Stimulated activated CD4-positive, alpha-beta T cell treated with anti-CD3 and anti-CD28 coated beads, Interleukin-12 subunit alpha, Interleukin-12 subunit beta, amount 100 ng/mL, for 4 hours (primary cell): ENCODE data around the gene CFAP70.

ENCODE experiments used
- DNase-seq: peaks from one replicate; pipeline ENCODE4 v3.0.0-alpha.2; 2020

The CFAP70 gene

DNA sequence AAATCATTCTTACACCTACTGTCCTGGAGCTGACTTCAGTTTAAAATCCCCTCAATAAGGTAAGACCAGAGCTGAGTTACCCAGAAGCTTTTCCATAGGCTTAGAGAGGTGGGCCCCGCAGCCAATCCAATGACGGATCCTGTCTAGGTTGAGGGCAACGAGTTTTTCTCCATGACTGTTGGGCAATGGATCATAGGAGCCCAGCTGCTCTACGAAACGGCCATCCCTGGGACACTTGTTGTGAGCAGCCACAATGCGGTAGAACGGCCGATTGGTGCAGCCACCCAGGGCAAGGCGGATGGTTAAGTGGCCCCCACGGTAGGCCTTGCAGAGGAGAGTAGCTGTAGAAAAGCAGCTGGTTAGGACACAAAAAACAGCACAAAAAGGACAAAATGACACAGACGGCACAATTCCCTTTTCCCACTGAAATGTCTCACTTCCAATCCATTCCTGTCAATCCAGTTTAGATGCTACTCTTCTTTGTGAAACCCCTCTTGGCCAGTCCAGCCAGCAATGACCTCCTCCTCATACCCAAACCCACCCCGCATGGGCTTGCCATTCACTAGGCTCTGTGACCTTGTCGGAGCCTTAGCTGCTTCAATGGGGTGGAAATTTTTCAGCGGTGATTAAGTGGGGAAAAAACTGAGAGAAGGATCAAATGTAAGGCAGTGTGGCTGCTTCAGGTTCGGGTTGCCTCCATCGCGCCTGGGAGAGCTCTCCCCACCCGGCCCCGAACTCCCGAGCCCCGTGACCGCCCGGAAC lies 106.8 kb downstream of the CFAP70 start:
- DNase-seq: no peak

DNA sequence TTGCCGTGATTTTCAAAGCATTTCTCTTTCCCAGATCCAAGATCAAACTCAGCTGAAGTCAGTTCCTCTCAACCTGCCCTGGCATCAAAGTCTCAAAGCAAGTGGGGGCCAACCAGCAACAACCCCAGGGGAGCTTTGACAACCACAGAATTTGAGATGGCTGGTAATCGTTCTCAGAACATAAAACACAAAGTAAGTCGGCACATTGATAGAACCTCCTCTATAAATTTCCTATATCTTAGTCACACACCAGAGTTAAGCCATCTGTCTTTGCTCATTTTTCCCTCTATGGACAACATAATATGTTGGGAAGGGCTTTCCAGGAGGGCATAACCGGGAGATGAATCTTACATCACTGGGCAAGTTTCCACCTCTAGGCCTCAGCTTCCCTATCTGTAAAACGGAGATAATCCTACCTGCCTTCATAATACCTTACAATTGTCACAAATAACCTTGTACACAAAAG lies 110.4 kb downstream of the CFAP70 start:
- DNase-seq: no peak

DNA sequence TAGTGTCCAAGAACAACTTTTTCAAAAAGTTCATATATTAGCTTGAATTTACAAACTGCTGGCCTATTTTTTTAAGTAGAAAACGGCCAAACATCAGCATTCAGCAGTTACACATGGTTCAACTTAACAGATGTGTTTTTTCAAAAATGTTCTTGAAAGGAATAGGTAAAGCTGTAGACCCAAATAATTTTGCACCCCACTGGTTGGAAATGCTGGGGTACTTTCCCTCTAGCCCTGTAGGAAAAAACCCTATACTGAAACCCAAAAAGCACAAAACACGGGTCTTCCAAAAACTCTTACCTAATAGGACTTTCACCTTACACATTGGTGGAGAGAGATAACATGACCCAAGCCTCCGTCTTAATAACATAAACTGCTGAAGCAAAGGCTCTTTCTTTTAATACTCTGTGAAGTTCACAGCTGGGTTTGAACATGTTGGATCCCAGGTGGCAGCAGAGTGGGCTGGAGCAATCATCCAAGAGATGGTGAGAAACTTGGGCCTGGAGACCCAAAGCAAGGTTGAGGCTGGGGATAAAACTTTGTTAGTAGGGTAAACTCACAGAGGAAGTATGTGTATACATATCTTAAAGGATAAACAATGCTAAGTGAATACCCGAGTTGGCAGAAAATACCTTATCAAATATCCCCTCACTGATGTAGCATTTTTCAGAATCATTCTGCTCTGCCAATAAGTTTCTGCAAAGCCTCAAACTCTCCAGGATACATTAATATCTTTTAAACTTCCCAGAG lies 111.0 kb downstream of the CFAP70 start:
- no peak for DNase-seq

DNA sequence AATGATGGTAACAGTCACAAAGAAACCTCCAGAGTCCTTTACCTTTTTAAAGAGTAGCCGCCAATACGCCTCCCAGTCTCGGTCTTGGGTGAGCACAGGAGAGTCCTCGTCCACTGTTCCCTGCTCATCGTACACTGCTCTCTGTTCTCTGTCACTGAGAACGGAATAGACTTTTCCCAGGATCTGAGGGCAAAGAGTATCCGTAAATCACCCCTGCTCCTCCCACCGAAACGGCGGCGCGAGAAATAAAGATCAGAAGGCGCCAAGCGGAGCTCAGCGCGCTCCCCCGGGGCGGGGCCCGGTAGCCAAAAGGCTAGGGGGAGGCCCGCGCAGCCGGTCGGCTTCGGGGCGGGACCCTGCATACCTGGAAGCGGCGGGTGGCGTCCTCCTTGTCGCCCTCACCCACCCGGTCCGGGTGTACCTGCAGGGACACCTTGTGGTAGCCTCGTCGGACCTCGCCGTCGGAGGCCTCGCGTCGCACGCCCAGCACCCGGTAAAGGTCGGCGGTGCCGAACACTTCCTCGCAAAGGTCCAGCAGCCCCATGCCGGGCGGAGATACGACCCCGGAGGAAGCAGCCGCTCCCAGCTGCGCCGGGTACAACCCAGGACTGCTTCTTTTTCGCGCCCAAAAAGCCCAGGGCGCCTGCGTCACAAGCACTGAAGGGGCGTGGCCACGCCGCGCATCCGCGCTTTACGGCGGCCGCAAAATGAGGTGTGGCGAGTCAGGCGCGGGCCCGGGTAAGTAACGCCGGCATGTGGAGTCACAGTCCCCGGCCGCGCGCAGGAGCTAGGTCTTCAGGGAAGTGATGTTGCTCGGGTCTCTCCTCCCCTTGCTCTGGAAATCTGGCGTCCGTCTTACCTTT lies 111.8 kb downstream of the CFAP70 start, which contains the start of gene DNAJC9:
Gene DNAJC9, minus strand, starts transcription at position 610 of the 863 bp plus-strand sequence. Its CDS starts 66 bp downstream, at position 544.
- peak; percentile 98 for DNase-seq

DNA sequence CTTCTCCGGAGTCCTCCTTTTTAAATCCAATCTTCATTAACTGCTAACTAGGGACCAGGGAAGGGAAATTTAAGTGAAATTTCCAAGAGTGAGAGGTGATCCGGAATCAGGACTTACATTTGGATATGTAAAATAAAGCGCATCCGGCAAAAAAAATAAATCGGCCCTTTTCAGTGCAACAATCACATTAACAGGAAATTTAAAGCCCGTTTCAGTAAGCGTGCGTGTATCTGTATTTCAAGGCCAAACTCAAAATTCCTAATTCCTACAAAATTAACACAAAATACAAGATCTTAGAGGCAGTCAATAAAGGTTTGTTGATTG lies 112.4 kb downstream of the CFAP70 start:
- DNase-seq: no peak

DNA sequence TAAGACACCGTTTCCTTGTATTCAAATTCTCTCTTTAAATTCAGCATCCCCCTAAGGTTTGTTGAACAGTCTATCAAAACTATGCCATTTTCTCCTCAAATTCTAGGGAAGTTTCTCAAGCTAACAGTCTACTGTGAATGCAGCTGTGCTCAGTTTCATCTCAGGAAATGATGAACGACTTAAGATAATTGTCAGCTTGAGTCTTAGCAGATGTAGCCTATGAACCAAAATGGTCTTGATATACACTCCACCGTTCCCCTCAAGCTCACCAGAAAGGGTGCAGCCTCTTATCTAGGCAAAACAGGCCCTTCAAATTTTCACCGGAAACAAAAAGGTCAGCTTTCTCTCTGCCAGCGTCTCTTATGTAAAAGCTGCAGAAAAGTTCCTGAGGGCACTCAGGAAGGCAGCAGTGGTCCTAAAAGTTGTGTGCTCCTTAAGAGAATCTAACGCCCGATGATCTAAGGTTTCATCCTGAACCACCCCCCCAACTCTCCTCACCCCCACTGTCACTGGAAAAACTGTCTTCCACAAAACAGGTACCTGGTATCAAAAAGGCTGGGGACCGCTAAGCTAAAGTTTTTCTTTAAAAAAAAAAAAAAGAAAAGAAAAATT lies 113.7 kb downstream of the CFAP70 start:
- no peak for DNase-seq

DNA sequence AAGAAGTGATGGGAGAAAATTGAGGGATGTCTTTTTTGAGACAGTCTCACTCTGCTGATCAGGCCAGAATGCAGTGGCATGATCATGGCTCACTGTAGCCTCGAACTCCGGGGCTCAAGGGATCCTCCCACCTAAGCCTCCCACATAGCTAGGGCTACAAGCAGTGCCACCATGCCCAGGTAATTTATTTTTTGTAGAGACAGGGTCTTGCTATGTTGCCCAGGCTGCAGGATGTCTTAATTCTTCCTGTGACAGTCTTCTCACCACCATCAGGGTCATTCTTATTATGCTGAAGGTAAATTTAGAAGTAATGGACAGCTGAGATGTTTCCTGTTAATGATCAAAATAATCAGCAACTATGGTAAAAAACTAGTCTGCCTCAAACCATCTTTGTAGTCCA lies 118.8 kb downstream of the CFAP70 start:
- DNase-seq: no peak

DNA sequence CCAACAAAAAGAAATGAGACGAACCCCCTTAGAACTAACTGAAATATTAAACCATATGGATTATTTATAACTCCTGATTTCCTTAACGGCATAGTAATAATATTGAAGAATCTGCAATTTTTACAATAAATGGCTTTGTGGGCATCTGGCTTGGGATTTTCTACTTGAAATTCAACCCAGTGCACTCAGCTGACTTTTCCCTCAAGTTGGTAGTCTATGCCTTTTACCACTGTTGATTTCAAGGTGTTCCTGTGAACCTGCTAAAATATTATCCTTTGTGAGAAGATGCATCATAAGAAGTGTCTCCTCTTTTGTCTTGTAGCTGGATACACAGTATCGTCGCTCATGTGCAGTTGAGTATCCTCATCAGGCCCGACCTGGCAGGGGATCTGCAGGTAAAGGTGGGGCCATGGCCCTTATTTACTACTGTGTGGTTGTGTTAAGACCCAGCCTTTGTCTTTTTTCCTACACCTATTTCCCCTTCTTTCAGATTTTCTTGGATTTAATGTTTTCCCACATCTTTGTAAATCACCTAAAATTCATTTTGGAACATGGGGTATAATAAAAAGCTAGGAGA lies 119.6 kb downstream of the CFAP70 start:
- no peak for DNase-seq

DNA sequence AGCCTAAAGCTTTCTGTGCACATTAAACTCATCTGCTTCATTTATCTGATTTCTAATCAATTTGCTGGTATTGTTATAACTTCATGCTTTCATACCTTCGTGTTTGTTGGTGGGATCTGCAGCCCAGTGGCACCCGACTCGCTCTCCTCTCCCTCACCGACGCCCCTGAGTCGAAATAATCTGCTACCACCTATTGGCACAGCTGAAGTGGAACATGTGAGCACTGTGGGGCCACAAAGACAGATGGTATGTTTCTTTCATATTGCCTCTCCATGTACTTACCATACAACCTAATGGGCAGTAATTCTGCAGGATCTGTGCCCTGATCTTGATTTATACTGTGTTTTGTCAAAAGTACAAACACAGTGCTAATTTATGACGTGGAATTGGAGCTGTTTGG lies 124.0 kb downstream of the CFAP70 start:
- no peak for DNase-seq

DNA sequence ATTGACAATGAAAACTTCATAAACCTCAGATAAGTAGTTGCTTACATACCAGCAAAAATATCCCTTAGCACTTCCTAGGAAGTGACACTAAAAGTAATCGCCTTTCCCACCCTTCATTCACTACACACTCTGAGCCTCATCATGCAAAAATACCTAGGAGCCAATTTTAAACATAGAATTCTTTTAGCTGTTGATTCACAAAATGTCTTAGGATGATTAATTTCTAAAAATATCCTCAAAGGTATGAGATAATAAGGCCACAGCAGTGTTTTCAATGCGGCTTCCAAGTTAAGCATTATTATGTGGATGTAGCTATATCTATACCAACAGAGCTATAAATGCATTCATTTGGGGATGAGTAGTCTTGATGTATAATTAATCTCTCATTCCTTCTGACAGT lies 124.8 kb downstream of the CFAP70 start:
- DNase-seq: no peak

DNA sequence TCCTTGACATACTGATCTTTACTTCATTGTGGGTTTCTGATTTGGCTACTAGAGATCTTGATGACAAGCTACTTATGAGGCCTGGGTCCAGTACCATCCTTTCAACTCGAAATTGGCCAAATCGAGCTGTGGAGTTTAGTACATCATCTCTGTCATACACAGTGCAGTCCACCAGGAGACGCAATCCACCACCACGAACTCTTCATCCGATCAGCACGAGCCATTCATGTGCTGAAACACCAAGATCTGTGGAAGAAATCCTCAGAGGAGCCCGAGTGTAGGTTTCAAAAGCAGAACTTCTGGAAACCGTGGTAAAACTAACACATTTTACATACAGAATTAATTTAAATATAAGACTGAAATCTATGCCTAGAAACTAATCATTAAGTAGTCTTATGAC lies 125.8 kb downstream of the CFAP70 start:
- DNase-seq: no peak

DNA sequence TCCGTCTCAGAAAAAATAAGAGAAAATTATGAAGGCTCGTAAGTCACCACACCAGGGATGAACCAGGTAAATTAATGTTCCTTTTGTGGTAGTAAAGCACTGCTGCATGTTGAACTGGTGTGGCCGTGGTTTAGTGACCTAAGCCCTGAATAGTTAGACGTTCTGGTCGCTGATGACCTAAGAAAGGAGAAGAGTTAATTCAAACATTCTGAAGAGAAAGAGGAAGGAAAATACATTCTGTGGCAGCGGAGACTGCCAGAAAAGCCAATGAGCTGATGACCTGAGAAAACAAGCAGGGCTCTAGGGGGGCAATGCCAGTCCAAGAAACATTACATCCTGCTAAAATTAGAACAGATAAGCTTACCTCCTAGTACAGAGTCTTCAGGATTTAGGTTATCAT lies 129.1 kb downstream of the CFAP70 start:
- no peak for DNase-seq

DNA sequence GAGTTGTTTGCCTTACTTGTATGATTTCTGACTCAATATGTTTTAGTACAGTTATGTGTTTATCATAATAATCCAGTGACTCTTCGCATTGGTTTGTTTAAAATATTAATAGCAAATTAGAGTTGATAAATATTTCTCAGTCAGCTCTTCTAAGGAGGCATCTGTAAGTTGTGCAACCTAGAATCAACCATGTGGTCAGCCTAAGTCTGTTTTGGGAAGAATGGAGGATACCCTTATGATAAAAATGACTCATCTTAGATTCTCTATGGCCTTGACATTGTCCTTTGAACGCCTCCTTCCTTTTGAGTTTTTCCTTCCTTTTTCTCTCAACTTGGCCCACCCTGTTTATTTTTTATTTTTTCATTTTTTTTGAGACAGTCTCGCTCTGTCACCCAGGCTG lies 130.4 kb downstream of the CFAP70 start:
- DNase-seq: no peak

DNA sequence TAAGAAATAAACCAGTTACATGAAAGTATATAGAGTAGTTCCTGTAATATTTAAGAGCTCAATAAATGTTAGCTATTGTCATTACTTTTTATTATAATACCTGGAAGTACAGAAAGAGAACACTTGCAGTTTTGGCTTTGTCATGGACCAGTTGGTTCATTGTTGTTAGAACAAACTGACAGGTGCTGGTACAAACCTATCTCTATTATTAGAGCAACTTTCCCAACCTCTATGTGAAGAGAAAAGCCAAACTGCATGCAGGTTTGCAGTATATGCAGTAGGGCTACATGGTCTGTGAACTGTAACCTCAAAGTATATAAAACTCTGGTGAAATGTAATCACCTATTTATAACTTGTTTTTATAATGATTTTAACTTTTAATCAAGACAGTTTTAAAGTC lies 132.0 kb downstream of the CFAP70 start:
- DNase-seq: no peak

DNA sequence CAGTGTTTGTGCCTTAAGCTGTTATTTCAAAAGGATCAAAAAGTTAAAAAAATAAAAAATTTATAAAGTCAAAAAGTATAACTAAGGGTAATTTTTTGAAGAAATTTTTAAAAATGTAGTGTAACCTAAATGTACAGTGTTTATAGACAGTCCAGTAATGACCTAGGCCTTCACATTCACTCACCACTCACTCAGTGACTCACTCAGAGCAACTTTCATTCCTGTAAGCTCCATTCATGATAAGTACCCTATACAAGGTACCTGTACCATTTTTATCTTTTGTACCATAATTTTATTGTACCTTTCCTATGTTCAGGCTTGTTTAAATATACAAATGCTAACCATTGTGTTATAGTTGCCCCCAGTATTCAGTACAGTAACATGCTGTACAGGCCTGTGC lies 133.1 kb downstream of the CFAP70 start:
- no peak for DNase-seq

DNA sequence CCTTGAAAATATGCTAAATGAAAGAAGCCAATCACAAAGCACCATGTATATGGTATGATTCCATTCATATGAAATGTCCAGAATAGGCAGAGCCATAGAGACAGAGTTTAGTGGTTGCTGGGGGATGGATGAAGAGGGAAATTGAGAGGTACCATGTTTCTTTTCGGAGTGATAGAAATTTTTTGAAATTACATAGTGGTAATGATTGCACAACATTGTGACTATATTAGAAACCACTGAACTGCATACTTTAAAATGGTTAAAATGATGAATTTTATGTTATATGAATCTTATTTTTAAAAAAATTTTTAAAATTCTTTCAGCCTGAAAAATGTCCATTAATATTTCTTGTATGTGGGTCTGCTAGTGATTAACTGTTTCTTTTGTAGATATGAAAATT lies 137.7 kb downstream of the CFAP70 start:
- no peak for DNase-seq

DNA sequence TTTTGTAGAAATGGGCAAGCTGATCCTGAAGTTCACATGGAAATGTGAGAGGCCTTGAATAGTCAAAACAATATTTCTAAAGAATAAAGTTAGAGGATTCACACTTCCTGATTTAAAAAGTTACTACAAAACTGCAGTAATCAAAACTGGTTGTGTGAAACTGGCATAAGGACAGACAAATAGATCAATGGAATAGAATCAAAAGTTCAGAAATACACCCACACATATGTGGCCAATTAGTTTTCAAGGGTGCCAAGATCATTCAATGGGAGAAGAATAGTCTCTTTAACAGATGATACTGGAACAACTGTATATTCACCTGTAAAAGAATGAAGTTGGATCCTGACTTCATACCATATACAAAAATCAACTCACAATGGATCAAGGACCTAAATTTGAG lies 139.3 kb downstream of the CFAP70 start:
- no peak for DNase-seq

DNA sequence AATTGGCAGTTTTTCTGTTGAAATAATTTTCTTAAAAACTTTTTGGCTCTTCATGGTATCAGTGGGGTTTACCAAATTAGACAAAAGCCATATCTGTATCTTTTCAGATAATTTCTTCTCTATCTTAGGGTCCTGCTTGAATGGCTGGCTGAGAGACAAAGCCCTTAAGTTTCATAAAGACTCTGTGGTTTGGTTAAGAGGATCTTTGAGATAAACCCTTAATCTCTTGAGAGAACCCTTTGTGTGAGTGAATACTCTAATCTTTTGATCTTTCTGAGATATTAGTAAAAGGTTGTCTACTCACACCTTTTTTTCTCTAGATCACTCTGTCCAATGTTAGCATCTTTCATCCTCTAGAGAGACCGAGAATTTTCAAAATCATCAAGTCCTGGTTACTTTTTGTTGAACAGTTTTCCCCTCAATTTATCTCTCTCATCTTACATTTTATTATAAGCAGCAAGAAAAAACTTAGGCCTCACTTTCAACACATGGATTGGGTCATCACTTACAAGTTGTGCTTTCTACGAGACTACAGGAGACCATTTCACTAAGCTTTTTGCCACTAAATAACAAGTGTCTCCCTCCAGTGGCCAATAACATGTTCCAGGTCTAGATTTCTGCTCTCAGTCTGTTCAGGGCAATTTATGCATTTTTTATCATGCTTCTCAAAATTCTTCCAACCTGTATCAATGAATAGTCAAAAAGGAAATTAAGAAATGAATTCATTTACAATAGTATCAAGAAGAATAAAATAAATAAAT lies 140.1 kb downstream of the CFAP70 start:
- DNase-seq: no peak

DNA sequence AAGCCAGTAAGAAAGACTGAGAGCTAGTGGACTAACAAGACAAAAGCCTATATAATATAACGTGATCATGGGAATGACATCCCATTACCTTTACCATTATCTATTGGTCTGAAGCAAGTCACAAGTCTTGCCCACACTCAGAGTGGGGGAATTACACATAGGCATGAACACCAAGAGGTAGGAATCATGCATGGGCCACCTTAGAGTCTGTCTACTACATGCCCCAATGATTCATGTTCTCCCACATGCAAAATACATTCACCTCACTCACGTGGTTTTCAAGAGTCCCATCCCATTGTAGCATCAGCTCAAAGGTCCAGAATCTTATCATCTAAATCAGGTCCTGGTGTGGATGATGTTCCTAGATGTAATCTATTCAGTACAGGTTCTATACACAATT lies 141.0 kb downstream of the CFAP70 start:
- no peak for DNase-seq

DNA sequence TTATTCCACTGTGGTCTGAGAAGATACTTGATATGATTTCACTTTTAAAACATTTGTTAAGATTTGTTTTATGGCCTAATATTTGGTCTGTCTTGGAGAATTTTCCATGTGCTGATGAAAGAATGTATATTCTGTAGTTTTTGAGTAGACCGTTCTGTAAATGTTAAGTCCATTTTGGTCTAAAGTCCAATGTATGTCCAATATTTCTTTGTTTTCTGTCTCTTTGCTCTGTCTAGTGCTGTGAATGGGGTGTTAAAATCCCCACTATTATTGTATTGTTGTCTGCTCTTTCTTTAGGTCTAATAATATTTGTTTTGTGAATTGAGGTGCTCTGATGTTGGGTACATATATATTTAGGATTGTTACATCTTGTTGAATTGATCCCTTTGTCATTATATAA lies 142.9 kb downstream of the CFAP70 start:
- DNase-seq: no peak

DNA sequence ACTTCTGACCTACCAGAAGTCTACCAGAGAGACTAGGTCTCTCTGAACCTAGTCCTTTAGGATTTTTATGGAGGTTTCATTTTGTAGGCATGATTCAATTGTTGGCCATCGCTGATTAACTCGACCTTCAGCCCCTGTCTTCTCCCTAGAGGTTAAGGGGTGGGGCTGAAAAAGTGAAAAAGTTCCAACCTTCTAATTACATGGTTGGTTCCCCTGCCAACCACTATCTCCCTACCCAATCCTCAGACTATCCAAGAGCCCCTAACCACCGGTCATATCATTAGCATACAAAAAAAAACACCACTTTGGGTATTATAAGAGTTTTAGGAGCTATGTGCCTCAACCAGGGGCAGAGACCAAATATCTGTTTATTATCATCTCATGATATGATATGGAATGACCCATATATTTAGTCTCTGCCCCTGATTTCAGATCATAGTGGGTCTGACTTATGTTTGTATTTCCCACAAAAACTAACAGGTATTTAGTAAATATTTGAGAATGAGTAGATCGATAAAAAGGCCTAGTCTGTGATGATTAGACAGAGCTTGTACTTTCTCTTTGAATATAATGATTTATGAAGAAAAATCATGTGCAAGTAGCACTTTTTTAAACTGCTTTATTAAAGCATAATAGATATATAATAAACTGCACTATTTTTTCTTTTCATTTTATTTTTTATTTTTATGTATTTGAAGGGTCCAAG lies 147.4 kb downstream of the CFAP70 start:
- DNase-seq: no peak
